Peyer's patch (tissue), 4 donors: ENCODE results near the gene RETSAT. TPM values are rescaled to one million over a fixed set of nuclear protein-coding genes. Genes with fewer than 3 reads are reported as not detected.
A peak's percentile ranks its signal among the peaks of the same experiment; 100 is the strongest.

Source experiments
- DNase-seq, 3 donors: peaks; one replicate each; pipeline ENCODE4 v3.0.0-alpha.2; 2017 to 2019
- H3K27ac ChIP-seq, 4 donors: fragments of 200-600 bp; sonication (generic); one replicate each; pipeline ENCODE4 v1.5.1; 2016 to 2019
- H3K27me3 ChIP-seq, 2 donors: fragments of 200-600 bp; sonication (generic); one replicate each; pipeline ENCODE4 v1.5.1; 2019
- H3K36me3 ChIP-seq, 3 donors: fragments of 200-600 bp; sonication (generic); one replicate each; pipeline ENCODE4 v1.5.1; 2016 to 2019
- H3K4me1 ChIP-seq, 4 donors: fragments of 200-600 bp; sonication (generic); one replicate each; pipeline ENCODE4 v1.5.1; 2016 to 2019
- H3K4me3 ChIP-seq, 4 donors: fragments of 200-600 bp; sonication (generic); 1 replicate in 3 of 4; 2 replicates in 1 of 4; pipeline ENCODE4 v1.5.1; 2016 to 2019; ENCODE audit warnings: mild to moderate bottlenecking in 1 of 4
- H3K9me3 ChIP-seq, 4 donors: fragments of 200-600 bp; sonication (generic); one replicate each; pipeline ENCODE4 v1.5.1; 2016 to 2019; ENCODE audit warnings: mild to moderate bottlenecking in 1 of 4
- CTCF ChIP-seq, 6 experiments: fragments of 450-650 bp in 4 of 6; fragments of 200-600 bp in 2 of 6; sonication (generic) in 1 of 6; IDR thresholded peaks; one replicate each; pipeline ENCODE4 v1.5.1; 2017 to 2019; ENCODE audit warnings: antibody characterized with exemption in 6 of 6, mild to moderate bottlenecking in 3 of 6, moderate library complexity in 1 of 6
- POLR2A ChIP-seq, 2 donors: fragments of 450-650 bp; IDR thresholded peaks; one replicate each; pipeline ENCODE4 v1.5.1; 2017; ENCODE audit warnings: antibody characterized with exemption in 2 of 2, mild to moderate bottlenecking in 2 of 2, moderate library complexity in 2 of 2
- total RNA-seq, 4 donors: library from RNA; depleted of rRNA; stranded (reverse); fragments of >200 nt; gene quantifications; one replicate each; pipeline ENCODE4 v1.1.0, GENCODE V29; 2016

RETSAT gene
- total RNA-seq, 4 donors from 2014 or later: 47.0 to 719 (median 473) TPM

GRCh38 chr2:85394976-85395375, 40.6 kb upstream of the RETSAT start:
- Histone ChIP-seq H3K27ac (no peak overlapping the region), H3K4me3 (no peak overlapping the region), H3K36me3 (peaks cover 0 to 23% (median 0%) of the 10 kb centered on the region in 3 donors), H3K9me3 (no peaks in the 10 kb centered on the region), H3K4me1 (no peaks in the 10 kb centered on the region), H3K27me3 (no peaks in the 10 kb centered on the region)
- DNase-seq: peak in 2 of 3 donors; percentile 29 to 36
- TF ChIP-seq CTCF (IDR thresholded peaks at IDR 0.05) (no peak), POLR2A (IDR thresholded peaks at IDR 0.05) (no peak)

- peak in 2 of 3 donors; percentile 40 to 45 for DNase-seq
- Histone ChIP-seq H3K4me3 (no peak overlapping the region), H3K36me3 (peaks cover 0 to 30% (median 0%) of the 10 kb centered on the region in 3 donors), H3K9me3 (no peaks in the 10 kb centered on the region), H3K27ac (no peak overlapping the region), H3K27me3 (no peaks in the 10 kb centered on the region), H3K4me1 (no peaks in the 10 kb centered on the region)
- TF ChIP-seq POLR2A (IDR thresholded peaks at IDR 0.05) (no peak), CTCF (IDR thresholded peaks at IDR 0.05) (no peak)
Measured at GRCh38 chr2:85394261-85394681, 39.9 kb upstream of the RETSAT start.

GRCh38 chr2:85393836-85394235, 39.5 kb upstream of the RETSAT start:
- H3K9me3 ChIP-seq: no peaks in the 10 kb centered on the region
- DNase-seq: peak in 2 of 3 donors; percentile 33 to 38
- TF ChIP-seq POLR2A (IDR thresholded peaks at IDR 0.05) (no peak), CTCF (IDR thresholded peaks at IDR 0.05) (no peak)
- peaks cover 0 to 35% (median 0%) of the 10 kb centered on the region in 3 donors for H3K36me3 ChIP-seq
- H3K27ac ChIP-seq: no peak overlapping the region
- no peak overlapping the region for H3K4me3 ChIP-seq
- H3K4me1 ChIP-seq: no peaks in the 10 kb centered on the region
- no peaks in the 10 kb centered on the region for H3K27me3 ChIP-seq

- TF ChIP-seq CTCF (IDR thresholded peaks at IDR 0.05) (peak; percentile 40 to 75 (median 68)), POLR2A (IDR thresholded peaks at IDR 0.05) (no peak)
- Histone ChIP-seq H3K27ac (peak overlapping the region in 1 of 4 donors; percentile 71), H3K36me3 (peaks cover 0 to 56% (median 0%) of the 10 kb centered on the region in 3 donors), H3K27me3 (no peaks in the 10 kb centered on the region), H3K9me3 (no peaks in the 10 kb centered on the region), H3K4me3 (no peak overlapping the region), H3K4me1 (no peaks in the 10 kb centered on the region)
- peak; percentile 74 to 87 (median 82) for DNase-seq
Measured at GRCh38 chr2:85390941-85391669, 36.8 kb upstream of the RETSAT start.

- H3K36me3 ChIP-seq: peaks cover 0 to 63% (median 0%) of the 10 kb centered on the region in 3 donors
- no peaks in the 10 kb centered on the region for H3K9me3 ChIP-seq
- H3K4me1 ChIP-seq: no peaks in the 10 kb centered on the region
- H3K27me3 ChIP-seq: no peaks in the 10 kb centered on the region
- H3K4me3 ChIP-seq: no peak overlapping the region
- no peak for TF ChIP-seq CTCF (IDR thresholded peaks at IDR 0.05)
- TF ChIP-seq POLR2A (IDR thresholded peaks at IDR 0.05): no peak
- H3K27ac ChIP-seq: no peak overlapping the region
- DNase-seq: peak in 2 of 3 donors; percentile 20 to 32
Measured at GRCh38 chr2:85388878-85389538, 34.7 kb upstream of the RETSAT start.
